PC-9 (cell line): ENCODE results near the gene SMG9. TPM values are rescaled to one million over a fixed set of nuclear protein-coding genes. Genes with fewer than 3 reads are reported as not detected.

Experiments
- BruUV-seq: library from RNA; stranded (reverse); fragments of 400-500 nt; replicated peaks from 2 replicates; lab custom pipeline; 2021; lab: Mats Ljungman, UMichigan
- CTCF ChIA-PET: fragments of 300-600 bp; sonication (Branson Sonifier 250); formaldehyde crosslinking; loops from one replicate; lab custom pipeline; 2022; ENCODE audit warnings: antibody characterized with exemption; lab: Charles Lee
- POLR2A ChIA-PET: fragments of 300-600 bp; sonication (Branson Sonifier 250); formaldehyde crosslinking; loops from one replicate; lab custom pipeline; 2022; ENCODE audit warnings: antibody characterized with exemption; ENCODE audit not compliant: unreplicated experiment; lab: Charles Lee
- DNase-seq, 2 experiments: peaks; one replicate each; pipeline versions ENCODE4 v3.0.0 to v3.0.0-alpha.2; 2015 to 2022; ENCODE audit warnings: mixed read lengths in 1 of 2
- H2AFZ ChIP-seq: fragments of 200-600 bp; sonication (generic); 2 replicates; pipeline ENCODE4 v1.8.1; 2017; ENCODE audit warnings: antibody characterized with exemption
- H3F3A ChIP-seq: fragments of 200-600 bp; sonication (generic); 2 replicates; pipeline ENCODE4 v1.8.1; 2017; ENCODE audit warnings: antibody characterized with exemption, mild to moderate bottlenecking, low read depth; ENCODE audit not compliant: insufficient read depth
- H3K27ac ChIP-seq: fragments of 200-600 bp; sonication (generic); 2 replicates; pipeline ENCODE4 v1.6.1; 2016; ENCODE audit warnings: mixed run types
- H3K27me3 ChIP-seq: fragments of 200-600 bp; sonication (generic); 2 replicates; pipeline ENCODE4 v1.6.1; 2016; ENCODE audit warnings: low read depth, mixed run types; ENCODE audit not compliant: insufficient read depth
- H3K36me3 ChIP-seq: fragments of 200-600 bp; sonication (generic); 2 replicates; pipeline ENCODE4 v1.6.1; 2016; ENCODE audit warnings: low read depth, mixed run types
- H3K4me1 ChIP-seq: fragments of 200-600 bp; sonication (generic); replicated peaks from 2 replicates; pipeline ENCODE4 v1.6.1; 2016; ENCODE audit warnings: mixed run types; ENCODE audit not compliant: insufficient read depth
- H3K4me2 ChIP-seq: fragments of 200-600 bp; sonication (generic); 2 replicates; pipeline ENCODE4 v1.6.1; 2017; ENCODE audit warnings: mixed run types
- H3K4me3 ChIP-seq: fragments of 200-600 bp; sonication (generic); 2 replicates; pipeline ENCODE4 v1.6.1; 2016; ENCODE audit warnings: mixed run types
- H3K79me2 ChIP-seq: fragments of 200-600 bp; sonication (generic); 2 replicates; pipeline ENCODE4 v1.6.1; 2017; ENCODE audit warnings: low read depth, mixed run types
- H3K9me2 ChIP-seq: fragments of 200-600 bp; sonication (generic); 2 replicates; pipeline ENCODE4 v1.8.1; 2017; ENCODE audit warnings: mild to moderate bottlenecking; ENCODE audit not compliant: insufficient read depth
- H3K9me3 ChIP-seq: fragments of 200-600 bp; sonication (generic); 2 replicates; pipeline ENCODE4 v1.8.1; 2016; ENCODE audit warnings: low read depth; ENCODE audit not compliant: insufficient read depth
- H4K20me1 ChIP-seq: fragments of 200-600 bp; sonication (generic); 2 replicates; pipeline ENCODE4 v1.8.1; 2017; ENCODE audit not compliant: insufficient read depth
- EZH2 ChIP-seq: fragments of 200-600 bp; sonication (generic); IDR thresholded peaks from 2 replicates; pipeline ENCODE4 v1.8.0; 2017; ENCODE audit warnings: antibody characterized with exemption, low read depth
- intact Hi-C: fragments of 100-400 bp; cut with micrococcal nuclease; formaldehyde crosslinking; loops from one replicate; pipeline ENCODE4 v1.10.0; 2022; ENCODE audit not compliant: unreplicated experiment
- total RNA-seq: library from RNA; stranded (reverse); gene quantifications from 2 replicates; pipeline ENCODE4 v1.2.3, GENCODE V29; 2021
- TF ChIP-seq, protein P1 (sequence below): fragments of 200-600 bp; sonication (generic); conservative IDR thresholded peaks from 2 replicates; pipeline ENCODE4 v1.6.1; 2017; ENCODE audit warnings: mixed run types, antibody characterized with exemption, mild to moderate bottlenecking, moderate library complexity

Gene SMG9
- total RNA-seq, 1 experiment from 2014 or later: 76.8 TPM

- no peak for TF ChIP-seq EZH2
- TF ChIP-seq, protein P1, sequence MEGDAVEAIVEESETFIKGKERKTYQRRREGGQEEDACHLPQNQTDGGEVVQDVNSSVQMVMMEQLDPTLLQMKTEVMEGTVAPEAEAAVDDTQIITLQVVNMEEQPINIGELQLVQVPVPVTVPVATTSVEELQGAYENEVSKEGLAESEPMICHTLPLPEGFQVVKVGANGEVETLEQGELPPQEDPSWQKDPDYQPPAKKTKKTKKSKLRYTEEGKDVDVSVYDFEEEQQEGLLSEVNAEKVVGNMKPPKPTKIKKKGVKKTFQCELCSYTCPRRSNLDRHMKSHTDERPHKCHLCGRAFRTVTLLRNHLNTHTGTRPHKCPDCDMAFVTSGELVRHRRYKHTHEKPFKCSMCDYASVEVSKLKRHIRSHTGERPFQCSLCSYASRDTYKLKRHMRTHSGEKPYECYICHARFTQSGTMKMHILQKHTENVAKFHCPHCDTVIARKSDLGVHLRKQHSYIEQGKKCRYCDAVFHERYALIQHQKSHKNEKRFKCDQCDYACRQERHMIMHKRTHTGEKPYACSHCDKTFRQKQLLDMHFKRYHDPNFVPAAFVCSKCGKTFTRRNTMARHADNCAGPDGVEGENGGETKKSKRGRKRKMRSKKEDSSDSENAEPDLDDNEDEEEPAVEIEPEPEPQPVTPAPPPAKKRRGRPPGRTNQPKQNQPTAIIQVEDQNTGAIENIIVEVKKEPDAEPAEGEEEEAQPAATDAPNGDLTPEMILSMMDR: no peak
- Histone ChIP-seq H4K20me1 (peaks cover 10% of the 10 kb centered on the region), H3K4me1 (peaks cover 27% of the 10 kb centered on the region), H3K9me3 (no peaks in the 10 kb centered on the region), H3K27ac (no peak overlapping the region), H3K9me2 (no peaks in the 10 kb centered on the region), H2AFZ (no peak overlapping the region), H3K36me3 (peaks cover 37% of the 10 kb centered on the region), H3K27me3 (no peaks in the 10 kb centered on the region), H3F3A (peaks cover 55% of the 10 kb centered on the region), H3K79me2 (peaks cover 60% of the 10 kb centered on the region), H3K4me3 (no peak overlapping the region), H3K4me2 (no peak overlapping the region)
- ChIA-PET CTCF (no interaction called here), POLR2A (no interaction called here)
- BruUV-seq: no TSS peak
- intact Hi-C loops: no loop called here
- no peak for DNase-seq
Measured at GRCh38 chr19:43773725-43774102, 19.0 kb upstream of the SMG9 start.

DNA sequence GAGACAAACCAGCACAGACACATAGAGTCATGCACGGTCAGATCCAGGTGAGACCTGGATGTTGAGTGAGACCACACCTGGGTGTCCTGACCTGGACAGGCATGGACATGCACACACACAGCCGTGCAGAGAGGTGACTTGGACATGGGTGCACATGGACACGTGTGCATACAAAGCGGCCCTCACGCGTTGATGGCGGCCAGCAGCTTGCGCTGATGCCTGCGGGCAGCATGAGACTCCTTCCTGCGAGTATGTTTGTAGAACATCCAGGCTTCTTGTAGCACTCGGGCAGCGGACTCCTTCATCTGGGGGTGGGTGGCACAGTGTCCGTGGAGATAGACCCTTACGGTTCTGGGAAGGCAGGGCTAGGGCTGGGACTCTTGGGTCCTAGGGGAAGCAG, 14.5 kb upstream of the SMG9 start:
- POLR2A ChIA-PET: no interaction called here

GRCh38 chr19:43768273-43769050, 13.7 kb upstream of the SMG9 start:
- Histone ChIP-seq H3K36me3 (peaks cover 26% of the 10 kb centered on the region; the same call in 1 of the 2 replicates), H3K27me3 (no peaks in the 10 kb centered on the region), H4K20me1 (peaks cover 10% of the 10 kb centered on the region), H3K4me2 (no peak overlapping the region), H2AFZ (no peak overlapping the region), H3K79me2 (peaks cover 11% of the 10 kb centered on the region), H3K4me3 (no peak overlapping the region), H3F3A (peaks cover 84% of the 10 kb centered on the region), H3K4me1 (peaks cover 34% of the 10 kb centered on the region), H3K27ac (no peak overlapping the region; the same call in 1 of the 2 replicates), H3K9me3 (no peaks in the 10 kb centered on the region), H3K9me2 (no peaks in the 10 kb centered on the region)
- DNase-seq: no peak
- intact Hi-C loops: no loop called here
- ChIA-PET CTCF (interaction anchor here (0.6 to 0.9 kb wide), 2 partner anchors 10 to 23 kb away, joined by 3 to 10 read pairs; no protein-coding TSS in a partner anchor), POLR2A (interaction anchor here (0.7 kb wide), 1 partner anchor 11 kb away, joined by 3 read pairs; no protein-coding TSS in a partner anchor)
- TF ChIP-seq, protein P1: no peak
- no peak for TF ChIP-seq EZH2
- BruUV-seq: no TSS peak

More for the DNA sequence above, 14.5 kb upstream of the SMG9 start:
- Histone ChIP-seq H3K4me1 (peaks cover 26% of the 10 kb centered on the region), H2AFZ (no peak overlapping the region), H3K27ac (no peak overlapping the region), H3K36me3 (peaks cover 30% of the 10 kb centered on the region; the same call in 1 of the 2 replicates), H3F3A (peaks cover 78% of the 10 kb centered on the region), H3K27me3 (no peaks in the 10 kb centered on the region), H3K79me2 (peaks cover 17% of the 10 kb centered on the region), H3K4me2 (no peak overlapping the region), H3K9me3 (no peaks in the 10 kb centered on the region), H3K9me2 (no peaks in the 10 kb centered on the region), H3K4me3 (no peak overlapping the region), H4K20me1 (peaks cover 10% of the 10 kb centered on the region)
- TF ChIP-seq, protein P1: no peak
- no peak for TF ChIP-seq EZH2
- intact Hi-C loops: no loop called here
- CTCF ChIA-PET: no interaction called here
- BruUV-seq: no TSS peak
- no peak for DNase-seq
